Measurements from ENCODE around the gene FOXF2. TPM values are rescaled to one million over a fixed set of nuclear protein-coding genes. Genes with fewer than 3 reads are reported as not detected.

FOXF2 gene
- total RNA-seq, 1 donor from 2014 or later = 0.12 TPM

DNA sequence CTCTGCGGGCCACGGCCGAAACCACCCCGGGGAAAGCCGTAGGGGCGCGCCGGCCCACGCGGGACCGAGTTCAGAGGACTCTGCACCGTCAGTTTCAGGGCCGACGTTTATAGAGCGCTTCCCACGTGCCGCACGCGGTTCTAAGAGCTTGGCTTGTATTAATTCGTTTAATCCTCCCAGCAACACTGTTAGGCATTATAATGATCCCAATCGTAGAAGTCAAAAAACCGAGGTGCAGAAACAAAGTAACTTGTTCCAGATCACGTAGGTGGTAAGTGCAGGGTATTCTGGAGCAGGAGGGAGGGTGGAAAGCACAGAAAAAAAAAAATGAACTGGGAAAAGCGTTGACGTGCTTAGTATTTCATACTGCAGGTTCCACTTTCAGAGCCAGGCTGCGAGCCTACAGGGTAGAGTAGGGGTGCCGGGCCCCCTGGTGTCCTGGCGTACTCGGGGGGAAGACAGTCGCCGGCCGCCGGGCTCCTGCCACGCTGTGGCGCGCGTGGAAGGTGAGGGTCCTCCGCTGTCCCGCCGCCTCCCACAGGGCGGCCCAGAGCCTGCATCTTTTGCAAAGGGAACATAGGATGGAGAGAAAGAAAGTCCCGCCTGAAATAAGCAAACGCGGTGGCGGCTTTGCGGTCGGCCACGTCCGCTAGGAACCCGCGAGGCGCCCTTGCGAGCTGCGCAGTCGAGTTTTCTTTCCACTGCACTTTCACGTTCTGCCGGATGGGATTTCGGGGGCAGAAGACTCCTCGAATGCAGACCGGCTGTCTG lies 10.2 kb upstream of the FOXF2 start:
- TF ChIP-seq, protein P1, sequence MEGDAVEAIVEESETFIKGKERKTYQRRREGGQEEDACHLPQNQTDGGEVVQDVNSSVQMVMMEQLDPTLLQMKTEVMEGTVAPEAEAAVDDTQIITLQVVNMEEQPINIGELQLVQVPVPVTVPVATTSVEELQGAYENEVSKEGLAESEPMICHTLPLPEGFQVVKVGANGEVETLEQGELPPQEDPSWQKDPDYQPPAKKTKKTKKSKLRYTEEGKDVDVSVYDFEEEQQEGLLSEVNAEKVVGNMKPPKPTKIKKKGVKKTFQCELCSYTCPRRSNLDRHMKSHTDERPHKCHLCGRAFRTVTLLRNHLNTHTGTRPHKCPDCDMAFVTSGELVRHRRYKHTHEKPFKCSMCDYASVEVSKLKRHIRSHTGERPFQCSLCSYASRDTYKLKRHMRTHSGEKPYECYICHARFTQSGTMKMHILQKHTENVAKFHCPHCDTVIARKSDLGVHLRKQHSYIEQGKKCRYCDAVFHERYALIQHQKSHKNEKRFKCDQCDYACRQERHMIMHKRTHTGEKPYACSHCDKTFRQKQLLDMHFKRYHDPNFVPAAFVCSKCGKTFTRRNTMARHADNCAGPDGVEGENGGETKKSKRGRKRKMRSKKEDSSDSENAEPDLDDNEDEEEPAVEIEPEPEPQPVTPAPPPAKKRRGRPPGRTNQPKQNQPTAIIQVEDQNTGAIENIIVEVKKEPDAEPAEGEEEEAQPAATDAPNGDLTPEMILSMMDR (IDR thresholded peaks at IDR 0.05) = peak; percentile 11
- Mint-ChIP-seq H3K36me3 (ENCODE audit: low read depth) (peaks cover 4% of the 10 kb centered on the region), H3K4me3 (ENCODE audit: unreplicated experiment) (no peak overlapping the region), H3K27me3 (ENCODE audit: low read depth) (peaks cover 60% of the 10 kb centered on the region), H3K9me3 (ENCODE audit: low read depth) (no peaks in the 10 kb centered on the region), H3K27ac (ENCODE audit: unreplicated experiment) (no peak overlapping the region), H3K4me1 (ENCODE audit: low read depth) (peaks cover 8% of the 10 kb centered on the region)
- no peak for DNase-seq (ENCODE audit: low spot score)

DNA sequence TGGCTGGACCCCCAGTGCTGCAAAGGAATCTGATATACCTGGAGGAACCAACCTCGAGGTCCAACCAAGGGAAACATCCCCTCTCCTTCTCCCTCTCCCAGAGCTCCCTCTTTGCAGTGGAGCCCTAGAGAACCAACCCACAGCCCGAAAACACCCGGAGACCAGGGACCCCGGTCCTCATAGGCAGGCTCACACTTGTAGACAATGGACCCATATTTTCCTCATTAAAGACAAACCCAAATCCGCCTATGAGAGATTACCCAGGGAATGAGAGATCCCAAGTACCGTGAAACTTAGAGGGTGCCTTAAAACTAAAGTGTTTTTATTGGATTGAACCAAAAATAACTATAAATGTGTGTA lies 9.6 kb upstream of the FOXF2 start:
- peaks cover 11% of the 10 kb centered on the region for H3K4me1 Mint-ChIP-seq (ENCODE audit: low read depth)
- H3K27me3 Mint-ChIP-seq (ENCODE audit: low read depth) = peaks cover 60% of the 10 kb centered on the region
- no peaks in the 10 kb centered on the region for H3K9me3 Mint-ChIP-seq (ENCODE audit: low read depth)
- H3K4me3 Mint-ChIP-seq (ENCODE audit: unreplicated experiment) = no peak overlapping the region
- no peak for DNase-seq (ENCODE audit: low spot score)
- no peak overlapping the region for H3K27ac Mint-ChIP-seq (ENCODE audit: unreplicated experiment)
- H3K36me3 Mint-ChIP-seq (ENCODE audit: low read depth) = peaks cover 4% of the 10 kb centered on the region
- TF ChIP-seq, protein P1 (IDR thresholded peaks at IDR 0.05) = no peak

DNA sequence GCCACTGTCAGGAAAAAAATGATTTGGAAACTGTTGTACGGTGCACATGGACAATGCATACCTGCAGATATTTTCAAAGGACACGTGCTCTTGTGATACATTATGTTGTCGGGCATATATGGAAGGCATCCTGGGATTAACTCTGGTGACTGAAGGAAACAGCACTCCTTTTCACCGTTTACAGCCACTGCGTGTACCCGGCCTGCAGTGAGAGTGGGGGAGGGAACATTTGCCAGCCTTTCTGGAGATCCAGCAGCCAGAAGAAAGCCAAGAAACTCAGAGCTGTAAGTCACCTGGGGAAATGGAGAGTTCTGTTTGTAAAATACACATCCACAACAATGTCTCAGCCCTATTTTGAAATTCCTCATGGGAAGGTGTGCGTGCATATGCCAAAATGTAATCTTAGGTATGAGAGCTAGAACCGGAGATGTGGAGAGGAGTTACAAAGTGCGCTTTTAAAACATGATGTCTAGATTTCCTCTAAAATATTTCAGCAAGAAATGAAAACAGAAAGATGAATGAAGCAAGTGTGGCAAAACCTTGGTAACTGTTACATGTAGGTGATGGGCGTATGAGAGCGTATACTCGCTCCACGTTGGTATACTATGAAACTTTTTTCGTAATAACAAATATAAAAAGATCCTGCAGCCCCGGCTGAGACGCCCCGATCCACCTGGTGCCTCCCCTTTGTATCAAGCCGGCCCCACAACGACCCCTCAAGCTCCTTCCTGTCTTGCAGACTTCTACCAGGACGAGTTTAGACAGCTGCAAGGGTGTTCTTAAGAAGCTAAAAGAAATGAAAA lies 8.6 kb upstream of the FOXF2 start:
- H3K4me1 Mint-ChIP-seq (ENCODE audit: low read depth) = peaks cover 18% of the 10 kb centered on the region
- H3K4me3 Mint-ChIP-seq (ENCODE audit: unreplicated experiment) = no peak overlapping the region
- no peak for DNase-seq (ENCODE audit: low spot score)
- H3K27me3 Mint-ChIP-seq (ENCODE audit: low read depth) = peaks cover 64% of the 10 kb centered on the region
- peaks cover 4% of the 10 kb centered on the region for H3K36me3 Mint-ChIP-seq (ENCODE audit: low read depth)
- no peak overlapping the region for H3K27ac Mint-ChIP-seq (ENCODE audit: unreplicated experiment)
- H3K9me3 Mint-ChIP-seq (ENCODE audit: low read depth) = no peaks in the 10 kb centered on the region
- TF ChIP-seq, protein P1 (IDR thresholded peaks at IDR 0.05) = no peak

DNA sequence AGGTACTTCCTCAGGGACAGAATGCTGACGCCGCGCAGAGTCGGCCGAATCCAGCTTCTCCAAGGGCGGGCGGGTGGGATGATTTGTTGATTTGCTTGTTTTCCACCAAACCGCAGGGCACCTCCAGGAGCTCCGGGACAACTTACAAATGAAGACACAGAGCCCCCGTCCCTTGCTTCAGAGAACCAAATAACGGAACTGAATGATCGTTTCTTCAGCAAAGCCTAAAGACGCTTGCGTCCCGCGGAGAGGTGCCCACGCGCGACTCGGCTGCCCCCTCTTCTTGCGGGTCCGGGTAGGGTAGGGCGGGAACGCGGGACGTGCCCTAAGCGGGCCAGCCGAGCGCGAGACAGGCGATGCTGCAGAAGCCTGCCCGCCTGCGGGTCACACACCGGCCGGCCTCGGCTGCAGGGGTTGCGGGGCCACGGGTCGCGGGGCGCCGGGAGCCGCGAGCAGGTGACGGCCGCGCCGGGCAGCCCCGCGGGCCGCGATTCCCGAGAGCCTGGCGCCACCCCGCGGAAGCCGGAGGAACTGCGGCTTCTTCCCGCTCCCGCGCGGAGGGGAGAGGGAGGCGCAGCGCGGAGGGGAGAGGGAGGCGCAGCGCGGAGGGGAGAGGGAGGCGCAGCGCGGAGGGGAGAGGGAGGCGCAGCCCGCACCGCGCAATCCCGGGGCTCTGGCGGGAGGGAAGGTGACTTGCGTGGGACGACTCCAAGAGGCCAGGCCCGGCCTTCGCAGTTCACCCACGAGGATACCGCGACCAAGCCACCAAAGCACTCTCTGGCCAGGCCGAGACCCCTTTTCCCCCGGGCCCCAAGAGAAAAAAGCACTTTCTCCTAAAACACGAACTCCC lies 7.7 kb upstream of the FOXF2 start:
- Mint-ChIP-seq H3K4me3 (ENCODE audit: unreplicated experiment) (no peak overlapping the region), H3K9me3 (ENCODE audit: low read depth) (no peaks in the 10 kb centered on the region), H3K27ac (ENCODE audit: unreplicated experiment) (no peak overlapping the region), H3K27me3 (ENCODE audit: low read depth) (peaks cover 64% of the 10 kb centered on the region), H3K36me3 (ENCODE audit: low read depth) (peaks cover under 1% of the 10 kb centered on the region), H3K4me1 (ENCODE audit: low read depth) (peaks cover 18% of the 10 kb centered on the region)
- TF ChIP-seq, protein P1 (IDR thresholded peaks at IDR 0.05) = peak; percentile 95
- DNase-seq (ENCODE audit: low spot score) = no peak

All from chondrocyte (in vitro differentiated cells).